Measurements from ENCODE around the gene CA7.

The CA7 gene

GRCh38 chr16:66844342-66845079 is at the start of gene CA7:
TSS of gene CA7 (plus strand) at chr16:66844414. CDS start at chr16:66844488, 74 bp downstream.
- DNase-seq (ENCODE audit: low spot score), result no peak

- DNase-seq (ENCODE audit: low spot score), result no peak
Observed at GRCh38 chr16:66798161-66798560, 46.1 kb upstream of the CA7 start.

- no peak for DNase-seq (ENCODE audit: low spot score)
Observed at GRCh38 chr16:66800856-66801255, 43.4 kb upstream of the CA7 start.

- no peak for DNase-seq (ENCODE audit: low spot score)
Observed at GRCh38 chr16:66801320-66802105, 42.7 kb upstream of the CA7 start, which contains the start of gene TERB1. TSS of gene TERB1 (minus strand) at chr16:66801584. CDS start at chr16:66796798, 4,786 bp downstream.

GRCh38 chr16:66802159-66802558 is 42.1 kb upstream of the CA7 start:
- no peak for DNase-seq (ENCODE audit: low spot score)

GRCh38 chr16:66809765-66810164 is 34.4 kb upstream of the CA7 start:
- no peak for DNase-seq (ENCODE audit: low spot score)

- DNase-seq (ENCODE audit: low spot score), result no peak
Observed at GRCh38 chr16:66810391-66810790, 33.8 kb upstream of the CA7 start.

- DNase-seq (ENCODE audit: low spot score), result no peak
Observed at GRCh38 chr16:66811043-66811442, 33.2 kb upstream of the CA7 start.

- DNase-seq (ENCODE audit: low spot score), result no peak
Observed at GRCh38 chr16:66814734-66815133, 29.5 kb upstream of the CA7 start.

GRCh38 chr16:66824006-66824405 is 20.2 kb upstream of the CA7 start:
- DNase-seq (ENCODE audit: low spot score), result no peak

- peak; percentile 88 for DNase-seq (ENCODE audit: low spot score)
Observed at GRCh38 chr16:66830422-66831404, 13.5 kb upstream of the CA7 start, which contains the start of gene NAE1. TSS of gene NAE1 (minus strand) at chr16:66830976. CDS start at chr16:66830899, 77 bp downstream.

- DNase-seq (ENCODE audit: low spot score), result no peak
Observed at GRCh38 chr16:66832190-66832589, 12.0 kb upstream of the CA7 start.

- DNase-seq (ENCODE audit: low spot score), result no peak
Observed at GRCh38 chr16:66832661-66833305, 11.4 kb upstream of the CA7 start.

GRCh38 chr16:66834746-66835145 is 9.5 kb upstream of the CA7 start:
- DNase-seq (ENCODE audit: low spot score), result no peak

- no peak for DNase-seq (ENCODE audit: low spot score)
Observed at GRCh38 chr16:66840883-66841282, 3.3 kb upstream of the CA7 start.

GRCh38 chr16:66841366-66841765 is 2.8 kb upstream of the CA7 start:
- DNase-seq (ENCODE audit: low spot score), result no peak

- no peak for DNase-seq (ENCODE audit: low spot score)
Observed at GRCh38 chr16:66842765-66843164, 1.4 kb upstream of the CA7 start.

- no peak for DNase-seq (ENCODE audit: low spot score)
Observed at GRCh38 chr16:66843191-66843590, 1.0 kb upstream of the CA7 start.

- no peak for DNase-seq (ENCODE audit: low spot score)
Observed at GRCh38 chr16:66844009-66844341, 239 bp upstream of the CA7 start.

GRCh38 chr16:66845080-66845410 is 831 bp downstream of the CA7 start:
- DNase-seq (ENCODE audit: low spot score), result no peak

- DNase-seq (ENCODE audit: low spot score), result no peak
Observed at GRCh38 chr16:66845791-66846221, 1.6 kb downstream of the CA7 start.

GRCh38 chr16:66846266-66846665 is 2.1 kb downstream of the CA7 start:
- DNase-seq (ENCODE audit: low spot score), result no peak
